Omental fat pad (tissue), 4 donors: ENCODE data around the gene NKD2. TPM values are rescaled to one million over a fixed set of nuclear protein-coding genes. Genes with fewer than 3 reads are reported as not detected.
"Not testable (repeated sequence)": the region's sequence is repeated elsewhere in the genome, so short reads cannot be mapped to it uniquely, and the experiment has no call there.

Experiments used
- ATAC-seq: fragments of 150-250 bp; one replicate; pipeline ENCODE4 v1.9.1; 2016; ENCODE audit warnings: mild to moderate bottlenecking, moderate library complexity; ENCODE audit not compliant: low FRiP score
- DNase-seq: peaks from one replicate; pipeline ENCODE4 v3.0.0-alpha.2; 2019; ENCODE audit warnings: low spot score
- CTCF ChIP-seq, 3 donors: fragments of 450-650 bp; IDR thresholded peaks; one replicate each; pipeline ENCODE4 v1.5.1; 2016 to 2017; ENCODE audit warnings: antibody characterized with exemption in 3 of 3, mild to moderate bottlenecking in 3 of 3, moderate library complexity in 2 of 3
- total RNA-seq, 4 donors: library from RNA; depleted of rRNA; stranded (reverse); fragments of >200 nt; gene quantifications; one replicate each; pipeline ENCODE4 v1.1.0, GENCODE V29; 2016

Gene NKD2
- total RNA-seq, 4 donors from 2014 or later, result 1.1 to 7.1 (median 1.8) TPM

DNA sequence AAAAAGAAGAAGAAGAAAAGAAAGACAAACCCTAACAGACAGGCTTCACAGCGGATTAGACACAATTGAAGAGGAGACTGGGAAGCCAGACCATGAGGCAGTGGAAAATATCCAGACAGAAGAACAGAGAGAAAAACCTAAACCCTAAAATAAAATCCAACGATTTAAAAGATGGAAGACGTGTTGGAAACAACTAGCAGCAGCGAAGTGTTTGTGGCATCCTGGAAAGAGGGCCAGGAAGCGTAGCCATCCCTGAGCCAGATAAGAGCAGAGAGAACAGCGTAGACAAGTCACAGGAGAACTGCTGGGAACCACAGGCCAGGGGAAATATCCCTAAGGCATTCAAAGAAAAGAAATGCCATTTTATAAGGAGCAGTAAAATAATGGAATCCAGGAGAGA lies 39.7 kb upstream of the NKD2 start:
- DNase-seq, result no peak
- ATAC-seq, result no peak
- no peak for TF ChIP-seq CTCF (IDR thresholded peaks at IDR 0.05)

DNA sequence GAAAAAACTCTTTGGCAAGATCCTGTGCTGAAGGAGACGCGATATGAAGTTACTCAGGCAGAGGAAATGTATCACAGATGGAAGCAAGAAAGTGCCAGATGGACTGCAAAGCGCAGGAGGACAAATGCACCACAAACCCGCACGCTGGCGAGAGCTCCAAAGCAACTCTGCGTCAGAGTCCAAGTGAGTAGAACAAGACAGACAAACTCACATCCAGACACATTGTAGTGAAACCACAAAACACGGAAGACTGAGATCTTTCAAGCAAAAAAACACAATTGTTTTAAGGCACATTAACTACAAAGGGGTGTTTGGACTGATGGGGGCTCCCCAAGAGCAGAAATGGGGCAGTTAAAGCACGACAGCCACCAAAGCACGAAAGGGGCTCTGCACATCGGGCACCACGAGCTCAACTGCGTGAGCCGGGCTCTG lies 39.2 kb upstream of the NKD2 start:
- no peak for ATAC-seq
- no peak for DNase-seq
- TF ChIP-seq CTCF (IDR thresholded peaks at IDR 0.05), result no peak

DNA sequence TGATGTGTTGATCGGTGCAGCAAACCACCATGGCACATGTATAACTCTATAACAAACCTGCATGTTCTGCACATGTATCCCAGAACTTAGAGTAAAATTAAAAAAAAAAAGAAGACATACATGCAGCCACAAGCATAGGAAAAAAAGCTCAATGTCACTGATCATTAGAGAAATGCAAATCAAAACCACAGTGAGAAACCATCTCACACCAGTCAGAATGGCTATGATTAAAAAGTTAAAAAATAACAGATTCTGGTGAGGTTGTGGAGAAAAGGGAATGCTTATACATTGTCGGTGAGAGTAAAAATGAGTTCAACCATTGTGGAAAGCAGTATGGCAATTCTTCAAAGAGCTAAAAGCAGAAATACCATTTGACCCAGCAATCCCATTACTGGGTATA lies 36.0 kb upstream of the NKD2 start:
- not testable (repeated sequence) for ATAC-seq, DNase-seq

DNA sequence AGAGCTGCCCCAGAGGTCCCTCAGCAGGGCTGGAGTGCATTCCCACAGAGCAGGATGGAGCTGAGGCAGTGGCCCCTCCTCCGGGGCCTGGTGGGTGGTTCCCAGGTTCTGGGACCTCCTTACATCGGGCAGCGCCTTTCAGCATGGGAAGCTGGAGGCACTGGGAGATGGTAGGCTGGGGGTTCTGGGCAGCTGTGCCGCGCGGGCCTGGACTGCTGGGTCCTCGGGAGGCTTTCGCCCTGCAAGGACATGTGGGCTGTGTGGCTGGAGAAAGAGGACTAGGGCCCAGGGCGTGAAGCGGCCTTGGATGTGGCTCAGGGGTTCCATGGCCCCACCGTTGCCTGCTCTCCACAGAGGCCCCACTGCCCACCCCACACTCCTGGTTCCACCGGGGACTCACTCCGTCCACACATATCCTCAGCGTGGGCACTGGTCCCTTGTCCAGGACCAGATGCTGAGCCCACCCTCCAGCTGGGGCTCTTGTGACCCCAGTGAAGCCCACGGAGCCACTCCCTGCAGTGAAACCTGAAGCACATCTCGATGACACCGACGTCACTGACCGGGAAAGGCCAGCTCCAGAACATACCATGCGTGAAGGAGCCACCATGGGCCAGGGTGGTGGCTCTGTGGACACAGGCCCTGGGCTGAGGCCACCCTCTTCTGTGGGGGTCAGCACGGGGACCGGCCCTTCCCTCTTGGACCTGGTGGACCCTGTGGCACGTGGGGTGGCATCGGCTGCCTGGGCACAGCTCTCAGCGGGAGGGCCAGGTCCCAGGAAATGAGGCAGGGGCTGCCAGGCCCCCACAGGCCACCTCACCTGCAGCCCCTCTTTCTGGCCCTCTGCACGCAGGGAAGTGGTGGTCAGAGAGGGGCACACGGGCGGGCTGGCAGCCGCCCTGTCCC lies 31.5 kb upstream of the NKD2 start:
- DNase-seq (no peak), ATAC-seq (no peak)
- TF ChIP-seq CTCF (IDR thresholded peaks at IDR 0.05), result no peak

DNA sequence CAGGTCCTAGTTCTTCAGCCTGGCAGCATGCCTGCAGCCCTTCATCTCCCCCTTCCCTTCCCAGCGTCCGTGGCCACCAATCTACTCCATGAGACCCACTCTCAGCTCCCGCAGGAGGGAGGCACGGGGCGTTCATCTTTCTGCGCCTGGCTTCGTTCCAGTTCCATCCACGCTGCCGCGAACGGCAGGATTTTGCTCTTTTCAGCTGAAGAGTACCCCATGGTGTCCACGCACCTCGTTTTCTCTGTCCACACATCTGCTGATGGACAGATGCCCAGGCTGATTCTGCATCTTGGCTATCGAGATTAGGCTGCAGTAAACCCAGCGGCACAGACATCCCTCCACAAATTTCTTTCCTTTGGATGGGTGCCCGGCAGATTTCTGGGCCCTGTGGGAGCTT lies 30.5 kb upstream of the NKD2 start:
- no peak for TF ChIP-seq CTCF (IDR thresholded peaks at IDR 0.05)
- no peak for DNase-seq
- no peak for ATAC-seq

DNA sequence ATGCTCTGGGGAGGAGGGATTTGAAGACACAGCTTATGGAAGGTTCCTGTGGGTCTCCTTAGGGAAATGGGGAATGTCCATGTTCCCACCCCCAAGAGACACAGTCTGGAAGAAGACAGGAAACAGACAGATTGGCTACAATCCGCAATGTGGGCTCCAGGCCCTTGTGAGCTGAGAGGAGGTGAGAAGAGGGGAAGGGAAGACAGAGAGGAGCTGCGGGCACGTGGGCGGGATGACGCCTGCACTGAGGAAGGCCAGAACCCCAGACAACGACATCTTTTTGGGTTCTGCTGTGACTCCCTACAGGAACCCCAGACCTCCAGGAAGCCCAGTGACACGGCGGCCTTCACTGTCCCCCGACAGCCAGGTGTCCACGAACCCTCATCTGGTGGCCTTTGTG lies 29.9 kb upstream of the NKD2 start:
- ATAC-seq (no peak), DNase-seq (no peak)
- TF ChIP-seq CTCF (IDR thresholded peaks at IDR 0.05), result no peak

- TF ChIP-seq CTCF (IDR thresholded peaks at IDR 0.05), result no peak
- ATAC-seq (no peak), DNase-seq (no peak)
These were observed 29.3 kb upstream of the NKD2 start for GRCh38 chr5:979100-979817.
